ENCODE measurements around the gene PLA2G1B.

- TF ChIP-seq CTCF (IDR thresholded peaks at IDR 0.05): no peak
- TF ChIP-seq POLR2A (IDR thresholded peaks at IDR 0.05): no peak
Observed at GRCh38 chr12:120366341-120366705, 38.7 kb upstream of the PLA2G1B start.

All from body of pancreas (tissue), 4 donors.